Brain microvascular endothelial cell (primary cell): ENCODE results near the gene KIF4B.
"Not testable (repeated sequence)": the region's sequence is repeated elsewhere in the genome, so short reads cannot be mapped to it uniquely, and the experiment has no call there.

Experiments
- DNase-seq: peaks from one replicate; pipeline ENCODE4 v3.0.0-alpha.2; 2020
- H3K27ac ChIP-seq: fragments of 250-450 bp; sonication (Bioruptor Pico); 2 replicates; pipeline ENCODE4 v1.5.1; 2020; ENCODE audit warnings: mild to moderate bottlenecking, moderate library complexity
- H3K27me3 ChIP-seq: fragments of 250-450 bp; sonication (Bioruptor Pico); replicated peaks from 2 replicates; pipeline ENCODE4 v1.5.1; 2020; ENCODE audit warnings: mild to moderate bottlenecking
- H3K36me3 ChIP-seq: fragments of 250-450 bp; sonication (Bioruptor Pico); replicated peaks from 2 replicates; pipeline ENCODE4 v1.5.1; 2020; ENCODE audit warnings: mild to moderate bottlenecking
- H3K4me3 ChIP-seq: 2 replicates; pipeline ENCODE4 v1.5.1; 2011; ENCODE audit warnings: low read depth, mild to moderate bottlenecking, control low read depth, low read length, moderate library complexity
- CTCF ChIP-seq: IDR thresholded peaks from 2 replicates; pipeline ENCODE4 v1.5.1; 2011; ENCODE audit warnings: low read depth, mild to moderate bottlenecking, moderate library complexity, low read length, control low read depth, inconsistent platforms; ENCODE audit errors: missing control alignments
- in situ Hi-C: cut with HindIII; loops from 2 replicates; pipeline ENCODE4 v1.10.0; 2017; ENCODE audit warnings: low sequenced_read_pairs, low pct_ligation_motif_present

KIF4B gene

DNA sequence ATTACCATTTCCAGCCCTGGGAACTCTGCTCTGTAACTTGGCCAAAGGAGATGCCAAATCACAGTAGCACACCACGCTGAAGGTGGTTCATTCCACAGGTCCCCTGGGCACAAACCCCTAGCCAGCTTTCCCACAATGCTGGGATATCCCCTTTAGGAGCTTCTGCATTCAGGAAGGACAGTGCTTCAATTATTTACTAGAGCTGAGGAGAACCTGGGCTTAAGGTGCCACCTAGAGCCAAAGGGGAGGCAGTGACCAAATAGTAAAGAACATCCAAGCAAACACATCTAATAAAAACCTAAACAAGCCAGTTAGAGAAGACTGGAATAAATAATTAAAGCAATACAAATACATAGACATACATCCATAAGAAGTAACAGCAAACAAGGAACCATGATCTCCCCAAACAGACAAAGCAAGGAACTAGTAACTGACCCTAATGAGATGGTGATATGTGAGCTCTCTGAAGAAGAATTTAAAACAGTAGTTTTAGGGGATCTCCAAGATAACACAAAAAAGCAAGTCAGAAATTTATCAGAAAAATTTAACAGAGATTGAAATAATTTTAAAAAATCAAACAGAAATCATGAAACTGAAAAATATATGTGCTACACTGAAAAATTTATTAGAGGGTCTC is 14.6 kb downstream of the KIF4B start:
- Histone ChIP-seq H3K27ac (no peak overlapping the region), H3K27me3 (no peaks in the 10 kb centered on the region), H3K4me3 (no peak overlapping the region), H3K36me3 (no peaks in the 10 kb centered on the region)
- peak; percentile 17 for TF ChIP-seq CTCF
- DNase-seq: no peak
- in situ Hi-C loops: no loop called here

DNA sequence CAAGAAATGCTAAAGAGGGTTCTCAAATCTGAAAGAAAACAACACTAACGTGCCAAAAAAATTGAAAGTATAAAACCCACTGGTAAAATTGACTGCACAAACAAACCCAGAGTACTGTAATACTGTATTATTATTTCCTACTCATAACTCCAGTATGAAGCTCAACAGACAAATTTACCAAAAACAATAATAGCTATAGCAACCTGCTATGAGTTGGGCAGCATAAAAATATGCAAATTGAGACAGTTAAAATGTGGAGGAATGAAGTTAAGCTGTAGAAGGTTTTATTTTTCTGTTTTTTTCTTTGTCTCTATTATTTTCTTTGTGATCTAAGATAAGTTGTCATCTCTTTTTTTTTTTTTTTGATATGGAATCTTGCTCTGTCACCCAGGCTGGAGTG is 15.7 kb downstream of the KIF4B start:
- DNase-seq: no peak
- TF ChIP-seq CTCF: no peak
- in situ Hi-C loops: no loop called here
- Histone ChIP-seq H3K36me3 (no peaks in the 10 kb centered on the region), H3K4me3 (no peak overlapping the region), H3K27ac (no peak overlapping the region), H3K27me3 (no peaks in the 10 kb centered on the region)

GRCh38 chr5:155034145-155034744 is 20.7 kb downstream of the KIF4B start:
- H3K27ac ChIP-seq, H3K27me3 ChIP-seq, DNase-seq, in situ Hi-C loops, H3K36me3 ChIP-seq, H3K4me3 ChIP-seq: not testable (repeated sequence)

GRCh38 chr5:155035087-155035486 is 21.5 kb downstream of the KIF4B start:
- H3K4me3 ChIP-seq, H3K27me3 ChIP-seq, in situ Hi-C loops, DNase-seq, H3K36me3 ChIP-seq, H3K27ac ChIP-seq: not testable (repeated sequence)

DNA sequence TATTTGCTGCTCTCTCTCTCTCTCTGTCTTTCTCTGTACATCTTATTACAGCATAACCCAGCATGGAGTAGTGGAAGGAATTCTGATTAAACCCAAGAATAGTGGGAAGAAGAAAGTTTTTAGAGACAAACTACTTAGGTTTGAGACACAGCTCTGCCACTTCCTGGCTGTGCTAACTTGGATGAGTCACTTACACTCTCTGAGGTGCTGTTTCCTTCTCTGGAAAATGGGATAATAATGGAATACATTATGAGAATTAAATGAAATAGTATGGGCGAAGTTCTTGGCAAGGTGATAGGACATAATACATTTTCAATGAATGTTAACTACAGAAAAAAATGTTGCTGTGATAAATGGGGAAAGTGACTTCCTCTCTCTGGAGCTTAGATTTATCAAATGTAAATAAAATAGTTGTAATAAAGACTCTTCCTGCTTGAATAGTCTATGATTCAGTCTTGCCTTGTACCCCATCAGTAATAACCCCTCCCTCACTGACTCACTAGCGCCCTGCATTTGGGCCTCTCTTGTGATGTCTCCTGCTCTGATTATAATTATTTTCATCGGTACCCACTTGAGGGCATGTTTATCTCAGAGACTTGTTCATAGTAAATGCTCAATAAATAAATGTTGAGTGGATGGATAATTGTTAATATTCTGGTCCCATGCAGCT is 27.6 kb downstream of the KIF4B start:
- TF ChIP-seq CTCF: no peak
- no peaks in the 10 kb centered on the region for H3K27me3 ChIP-seq
- no peaks in the 10 kb centered on the region for H3K36me3 ChIP-seq
- in situ Hi-C loops: no loop called here
- H3K4me3 ChIP-seq: no peak overlapping the region
- no peak overlapping the region for H3K27ac ChIP-seq
- DNase-seq: no peak

DNA sequence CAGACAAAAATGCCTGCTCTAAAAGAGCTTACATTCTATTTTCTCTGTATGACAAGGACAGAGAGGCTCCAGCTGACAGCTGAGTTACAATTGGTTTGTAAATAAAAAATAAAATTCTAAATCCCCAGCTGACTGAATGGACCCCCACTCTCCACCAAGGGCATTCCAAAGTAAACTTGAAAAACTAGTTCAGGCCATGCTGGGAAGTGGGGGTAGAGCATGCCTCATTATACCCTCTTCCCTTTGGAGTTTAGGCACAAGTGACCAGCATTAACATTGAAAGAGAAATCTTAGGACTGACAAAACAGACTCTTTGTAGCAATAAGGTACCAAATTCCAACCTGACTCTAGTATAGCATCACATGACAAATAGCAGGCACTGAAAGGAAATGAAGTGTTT is 31.0 kb downstream of the KIF4B start:
- in situ Hi-C loops: no loop called here

More for the DNA sequence above, 31.0 kb downstream of the KIF4B start:
- H3K4me3 ChIP-seq: no peak overlapping the region
- H3K27me3 ChIP-seq: no peaks in the 10 kb centered on the region
- no peak for TF ChIP-seq CTCF
- DNase-seq: no peak
- H3K36me3 ChIP-seq: no peaks in the 10 kb centered on the region
- H3K27ac ChIP-seq: no peak overlapping the region
